ENCODE data around the gene RNF103.
"Not testable (repeated sequence)": the region's sequence is repeated elsewhere in the genome, so short reads cannot be mapped to it uniquely, and the experiment has no call there.

Gene RNF103, protein sequence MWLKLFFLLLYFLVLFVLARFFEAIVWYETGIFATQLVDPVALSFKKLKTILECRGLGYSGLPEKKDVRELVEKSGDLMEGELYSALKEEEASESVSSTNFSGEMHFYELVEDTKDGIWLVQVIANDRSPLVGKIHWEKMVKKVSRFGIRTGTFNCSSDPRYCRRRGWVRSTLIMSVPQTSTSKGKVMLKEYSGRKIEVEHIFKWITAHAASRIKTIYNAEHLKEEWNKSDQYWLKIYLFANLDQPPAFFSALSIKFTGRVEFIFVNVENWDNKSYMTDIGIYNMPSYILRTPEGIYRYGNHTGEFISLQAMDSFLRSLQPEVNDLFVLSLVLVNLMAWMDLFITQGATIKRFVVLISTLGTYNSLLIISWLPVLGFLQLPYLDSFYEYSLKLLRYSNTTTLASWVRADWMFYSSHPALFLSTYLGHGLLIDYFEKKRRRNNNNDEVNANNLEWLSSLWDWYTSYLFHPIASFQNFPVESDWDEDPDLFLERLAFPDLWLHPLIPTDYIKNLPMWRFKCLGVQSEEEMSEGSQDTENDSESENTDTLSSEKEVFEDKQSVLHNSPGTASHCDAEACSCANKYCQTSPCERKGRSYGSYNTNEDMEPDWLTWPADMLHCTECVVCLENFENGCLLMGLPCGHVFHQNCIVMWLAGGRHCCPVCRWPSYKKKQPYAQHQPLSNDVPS

DNA sequence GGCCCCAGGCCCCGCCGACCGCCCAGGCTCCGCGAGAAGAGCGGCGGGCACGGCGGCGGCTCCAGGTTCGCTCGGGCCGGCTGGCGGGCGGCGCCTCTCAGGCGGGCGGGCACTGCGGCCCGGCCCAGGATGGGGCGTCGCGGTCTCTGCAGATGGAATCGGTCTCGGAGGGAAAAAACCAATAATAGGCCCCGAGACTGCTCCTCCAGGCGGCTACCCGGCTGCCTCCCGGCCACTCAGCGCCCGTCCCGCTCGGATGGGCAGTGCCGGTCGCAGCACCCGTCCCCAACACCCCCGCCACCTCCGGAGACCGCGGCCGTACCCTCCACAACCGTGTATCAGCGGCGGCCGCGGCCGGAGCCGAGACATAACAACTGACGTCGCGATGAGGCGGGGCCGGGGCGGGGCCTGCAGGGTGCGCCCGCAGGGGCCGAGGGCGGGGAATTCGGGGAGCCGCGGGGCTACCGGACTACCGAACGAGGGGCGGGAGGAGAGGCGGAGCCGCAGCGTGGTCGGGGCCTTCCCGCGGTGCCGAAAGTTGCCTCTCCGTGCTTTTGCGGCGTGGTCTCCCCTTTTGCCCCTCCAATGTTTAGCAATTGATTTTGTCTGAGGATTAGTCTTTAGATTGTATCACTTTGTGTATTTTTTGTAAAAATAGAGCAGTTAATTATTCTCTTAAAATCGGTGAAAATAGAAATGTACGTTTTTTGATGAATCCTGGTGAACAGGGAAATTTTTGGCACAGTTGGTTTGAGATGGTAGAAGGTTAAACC lies at the start of gene RNF103:
TSS of gene RNF103 (minus strand) at position 372 of the 773 bp plus-strand sequence. CDS start 979 bp downstream, outside the sequence.
- peak; percentile 95 for DNase-seq

DNA sequence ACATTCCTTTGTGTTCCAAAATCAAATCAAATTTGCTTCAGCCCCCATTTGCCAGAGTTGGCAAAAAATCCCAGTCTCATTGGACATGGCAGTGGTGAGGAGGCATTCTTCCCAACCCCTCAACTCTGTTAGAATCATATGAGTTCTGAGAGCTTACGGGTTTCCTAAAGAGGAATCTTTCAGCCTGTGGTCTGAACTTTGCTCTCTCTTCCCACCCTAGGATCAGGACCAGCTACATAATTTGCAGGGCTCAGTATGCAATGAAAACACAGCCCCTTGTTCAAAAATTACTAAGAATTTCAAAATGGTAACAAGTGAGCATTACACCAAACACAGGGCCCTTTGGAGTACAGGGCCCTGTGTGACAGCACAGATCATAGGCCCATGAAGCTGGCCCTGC lies 49.3 kb upstream of the RNF103 start:
- no peak for DNase-seq

DNA sequence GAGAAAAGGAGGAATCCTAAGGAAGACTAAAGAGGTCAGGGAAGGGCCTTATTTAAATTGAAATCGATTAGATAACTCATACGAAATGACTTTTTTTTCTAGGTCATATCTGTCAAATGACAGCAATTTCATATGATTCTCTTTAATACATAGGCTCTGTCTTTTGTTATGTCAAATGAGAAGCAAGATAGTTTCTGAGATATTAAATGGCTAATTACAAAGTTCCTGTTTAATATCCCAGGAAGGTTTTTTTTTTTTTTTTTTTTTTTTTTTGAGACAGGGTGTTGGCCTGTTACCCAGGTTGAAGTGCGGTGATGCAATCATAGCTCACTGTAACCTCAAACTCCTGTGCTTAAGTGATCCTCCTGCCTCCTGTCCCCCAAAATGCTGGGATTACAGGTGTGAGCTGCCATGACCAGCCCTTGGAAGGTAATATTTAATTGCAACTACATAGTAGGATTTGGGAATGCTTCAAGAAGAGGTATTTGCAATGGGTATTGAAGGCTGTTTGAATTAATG lies 48.4 kb upstream of the RNF103 start:
- no peak for DNase-seq

DNA sequence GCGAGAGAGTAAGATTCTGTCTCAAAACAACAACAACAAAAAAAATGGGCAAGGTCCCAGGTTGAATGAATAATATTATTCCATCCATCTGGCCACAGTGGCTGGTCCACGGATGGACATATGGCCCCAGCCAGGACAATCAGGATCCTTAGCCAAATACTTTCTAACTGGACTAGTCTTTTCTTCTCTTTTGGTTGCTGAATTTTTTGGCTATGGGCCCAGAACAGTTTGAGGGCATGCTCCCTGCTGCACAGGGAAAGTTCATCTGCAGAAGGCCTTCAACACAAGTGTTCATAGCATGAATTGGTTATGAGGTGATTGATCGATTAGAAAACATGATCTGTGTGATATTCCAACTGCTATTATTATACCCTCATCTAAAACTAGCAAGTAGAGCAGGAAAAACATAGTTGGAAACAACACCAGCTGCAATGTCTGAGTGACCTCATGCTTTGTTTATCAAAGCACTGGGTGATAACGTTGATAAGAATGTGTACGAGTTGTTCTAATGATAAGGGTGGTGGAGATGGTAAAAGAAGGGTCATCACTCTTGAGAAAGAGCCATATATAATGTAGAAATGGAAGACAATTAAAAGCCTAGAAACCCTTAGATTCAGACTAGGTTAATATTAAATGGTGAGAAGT lies 47.8 kb upstream of the RNF103 start:
- DNase-seq = no peak

DNA sequence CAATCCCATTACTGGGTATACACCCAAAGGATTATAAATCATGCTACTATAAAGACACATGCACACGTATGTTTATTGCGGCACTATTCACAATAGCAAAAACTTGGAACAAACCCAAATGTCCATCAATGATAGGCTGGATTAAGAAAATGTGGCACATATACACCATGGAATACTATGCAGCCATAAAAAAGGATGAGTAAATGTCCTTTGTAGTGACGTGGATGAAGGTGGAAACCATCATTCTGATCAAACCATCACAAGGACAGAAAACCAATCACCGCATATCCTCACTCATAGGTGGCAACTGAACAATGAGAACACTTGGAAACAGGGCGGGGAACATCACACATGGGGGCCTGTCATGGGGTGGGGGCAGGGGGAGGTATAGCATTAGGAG lies 45.7 kb upstream of the RNF103 start:
- not testable (repeated sequence) for DNase-seq

DNA sequence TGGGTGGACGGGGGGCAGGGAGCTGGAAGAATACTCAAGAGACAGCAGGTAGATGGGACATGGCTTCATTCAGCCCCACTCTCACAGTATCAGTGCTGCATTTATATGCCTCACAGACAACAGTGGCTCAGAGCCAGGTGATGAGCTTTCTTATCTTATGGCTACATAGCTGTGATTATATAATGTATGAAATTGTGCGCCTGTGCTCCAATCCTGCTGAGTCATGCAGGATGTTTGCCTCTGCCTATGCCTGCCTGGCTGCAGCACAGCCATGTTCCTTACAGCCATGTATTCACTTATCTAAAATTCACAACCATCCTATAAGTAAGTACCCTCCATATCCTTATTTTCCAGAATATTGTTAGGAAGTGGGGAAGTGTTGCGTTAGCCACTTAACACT lies 37.7 kb upstream of the RNF103 start:
- no peak for DNase-seq

DNA sequence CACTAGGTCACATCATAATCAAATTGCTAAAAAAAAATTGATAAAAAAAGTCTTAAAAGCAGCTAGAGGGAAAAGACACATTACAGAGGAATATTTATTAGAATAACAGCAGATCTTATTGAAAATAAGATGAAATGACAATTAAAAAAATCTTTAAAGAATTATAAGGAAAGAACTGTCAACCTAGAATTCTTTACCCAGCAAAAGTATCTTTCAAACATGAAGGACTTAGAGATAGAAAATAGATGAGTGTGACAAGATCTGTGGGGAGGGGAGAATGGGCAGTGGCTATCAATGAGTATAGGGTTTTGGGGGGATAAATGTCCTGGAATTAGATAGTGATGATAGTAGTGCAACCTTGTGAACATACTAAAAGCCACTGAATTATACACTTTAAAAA lies 26.5 kb upstream of the RNF103 start:
- no peak for DNase-seq

DNA sequence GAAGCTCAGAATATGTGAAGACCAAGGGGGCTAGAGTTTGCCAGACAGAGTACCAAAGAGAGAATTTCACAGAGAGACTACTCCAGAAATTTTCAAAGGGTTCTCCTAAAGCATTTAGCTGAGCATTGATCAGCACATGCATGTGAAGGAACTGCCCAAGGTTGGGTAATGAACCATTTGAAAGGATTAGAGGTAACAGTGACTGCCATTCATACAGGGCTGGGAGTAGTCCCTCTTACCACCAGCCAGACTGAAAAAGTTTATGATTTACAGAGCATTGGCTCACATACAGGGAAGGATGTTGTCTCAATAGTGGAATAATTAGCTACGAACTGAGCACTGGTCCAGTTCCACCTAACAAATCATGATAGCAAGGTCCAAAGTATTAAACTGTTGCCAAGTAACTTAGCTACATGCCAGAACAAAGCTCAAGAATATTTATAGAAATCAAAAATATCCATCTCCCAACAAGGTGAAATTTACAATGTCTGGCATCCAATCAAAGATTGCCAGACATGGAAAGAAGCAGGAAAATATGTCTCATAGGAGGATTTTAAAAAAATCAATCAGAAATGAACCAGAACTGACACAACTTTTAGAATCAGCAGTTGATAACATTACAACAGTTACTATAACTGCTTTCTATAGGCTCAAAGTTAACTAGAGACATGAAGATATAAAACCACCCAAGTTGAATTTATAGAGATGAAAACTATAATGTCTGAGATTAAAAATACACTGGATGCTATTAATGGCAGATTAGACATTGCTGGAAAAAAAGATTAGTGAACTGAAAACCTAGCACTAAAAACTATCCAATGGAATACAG lies 25.7 kb upstream of the RNF103 start:
- DNase-seq = no peak

DNA sequence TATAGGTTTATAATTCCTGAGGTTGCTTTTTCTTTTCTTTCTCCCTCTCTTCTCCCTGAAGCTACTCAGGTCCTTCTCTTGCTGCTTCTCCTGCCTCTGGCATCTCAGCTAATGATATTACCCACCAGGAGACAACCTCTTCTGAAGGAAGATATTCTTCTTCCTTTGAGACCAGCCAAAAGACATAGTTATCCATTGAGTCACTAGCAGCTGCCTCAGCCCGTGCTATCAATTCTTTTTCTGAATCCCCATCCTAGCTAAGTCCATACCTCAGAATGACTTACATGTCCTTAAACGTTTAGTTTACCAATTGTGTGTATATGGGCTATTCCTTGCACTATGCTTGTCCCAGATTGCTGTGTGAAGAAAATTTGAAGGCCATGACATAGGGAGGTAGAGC lies 25.0 kb upstream of the RNF103 start:
- no peak for DNase-seq

DNA sequence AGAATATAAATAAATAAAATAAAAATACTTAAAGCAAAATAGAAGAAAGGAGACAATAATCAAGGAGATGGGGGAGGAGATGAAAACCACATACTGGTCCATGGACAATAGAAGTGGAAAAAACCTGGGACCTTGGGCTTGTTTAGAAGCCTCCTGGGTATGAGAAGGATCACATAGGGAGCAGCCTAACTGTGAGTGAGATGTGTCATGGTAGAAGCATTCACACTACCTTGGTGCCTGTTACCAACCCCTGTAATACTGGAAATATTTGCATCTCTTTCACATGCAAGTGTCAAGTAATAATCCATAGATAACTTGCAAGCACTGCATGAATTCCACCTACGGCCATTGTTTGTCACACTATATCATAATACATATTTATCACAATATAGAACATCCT lies 23.2 kb upstream of the RNF103 start:
- DNase-seq = no peak

DNA sequence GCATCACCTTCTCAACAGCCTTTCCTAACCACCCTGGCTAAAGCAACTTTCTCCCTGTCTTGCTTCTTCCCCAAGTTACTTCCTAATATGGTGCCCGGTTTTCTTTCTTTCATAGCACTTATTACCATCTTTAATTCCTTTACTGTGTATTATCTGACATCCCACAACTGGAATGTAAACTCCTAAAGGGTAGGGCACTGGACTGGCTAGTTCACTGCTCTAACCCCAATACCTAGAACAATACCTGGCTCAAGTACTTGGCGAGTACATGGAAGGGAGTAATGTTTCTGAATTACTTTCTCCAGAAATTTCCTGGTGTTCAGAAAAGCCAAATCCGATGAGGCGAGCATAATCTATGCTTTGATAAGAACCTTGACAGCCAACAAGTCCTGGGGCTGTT lies 22.7 kb upstream of the RNF103 start:
- no peak for DNase-seq

DNA sequence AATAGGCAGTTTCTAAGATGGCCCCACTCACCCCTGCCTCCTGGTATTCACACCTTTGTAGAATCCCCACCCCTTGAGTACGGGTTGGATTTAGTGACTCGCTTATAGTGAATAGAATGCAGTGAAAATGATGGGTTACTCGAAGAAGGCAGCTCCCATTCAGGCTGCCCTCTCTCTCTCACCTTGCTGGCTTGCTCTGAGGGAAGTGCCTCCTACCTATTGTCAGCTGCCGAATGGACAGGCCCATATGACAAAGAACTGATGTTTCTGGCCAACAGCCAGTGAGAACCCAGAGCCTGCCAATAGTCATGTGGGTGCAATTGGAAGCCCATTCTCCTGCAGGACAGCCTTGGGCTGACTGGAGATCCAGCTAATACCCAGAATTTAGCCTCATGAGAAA lies 22.1 kb upstream of the RNF103 start:
- DNase-seq = no peak

DNA sequence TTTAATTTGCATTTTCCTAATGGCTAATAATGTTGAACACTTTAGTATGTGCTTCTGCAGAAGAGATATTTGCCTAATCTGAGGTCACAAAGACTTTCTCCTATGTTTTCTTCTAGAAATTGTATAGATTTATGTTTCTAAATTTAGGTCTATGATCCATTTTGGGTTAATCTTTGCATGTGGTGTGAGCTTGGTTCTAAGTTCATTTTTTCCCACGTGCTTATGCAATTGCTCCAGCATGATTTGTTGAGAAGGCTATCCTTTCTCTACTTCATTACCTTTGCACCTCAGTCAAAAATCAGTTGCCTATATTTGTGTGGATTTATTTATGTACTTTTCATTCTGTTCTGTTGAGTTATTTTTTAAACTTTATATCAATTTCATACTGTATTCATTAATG lies 15.0 kb upstream of the RNF103 start:
- no peak for DNase-seq

DNA sequence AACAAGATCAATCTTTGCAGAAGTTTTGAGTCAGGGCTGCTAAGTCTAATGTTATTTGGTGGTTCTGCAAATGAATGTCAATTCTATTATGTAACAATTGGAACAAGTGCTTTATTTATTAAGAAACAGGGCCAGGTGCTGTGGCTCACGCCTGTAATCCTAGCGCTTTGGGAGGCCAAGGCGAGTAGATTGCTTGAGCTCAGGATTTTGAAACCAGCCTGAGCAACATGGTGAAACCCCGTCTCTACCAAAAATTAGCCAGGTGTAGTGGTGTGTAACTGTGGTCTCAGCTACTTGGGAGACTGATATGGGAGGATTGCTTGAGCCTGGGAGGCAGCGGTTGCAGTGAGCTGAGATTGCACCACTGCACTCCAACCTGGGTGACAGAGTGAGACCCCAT lies 13.2 kb upstream of the RNF103 start:
- no peak for DNase-seq

DNA sequence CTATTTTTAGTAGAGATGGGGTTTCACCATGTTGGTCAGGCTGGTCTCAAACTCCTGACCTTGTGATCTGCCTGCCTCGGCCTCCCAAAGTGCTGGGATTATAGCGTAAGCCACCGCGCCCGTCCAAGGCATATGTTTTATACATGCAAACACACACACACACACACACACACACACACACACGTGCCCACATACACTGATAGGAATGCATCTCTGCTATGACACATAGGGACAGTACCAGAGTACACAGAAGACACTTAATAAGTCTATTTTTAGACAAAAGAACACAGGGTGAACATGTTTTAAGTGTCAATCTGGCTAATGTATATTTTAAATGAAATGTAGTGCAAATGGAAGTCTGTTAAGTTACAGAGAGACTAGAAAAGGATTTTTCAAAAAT lies 10.7 kb upstream of the RNF103 start:
- DNase-seq = no peak

DNA sequence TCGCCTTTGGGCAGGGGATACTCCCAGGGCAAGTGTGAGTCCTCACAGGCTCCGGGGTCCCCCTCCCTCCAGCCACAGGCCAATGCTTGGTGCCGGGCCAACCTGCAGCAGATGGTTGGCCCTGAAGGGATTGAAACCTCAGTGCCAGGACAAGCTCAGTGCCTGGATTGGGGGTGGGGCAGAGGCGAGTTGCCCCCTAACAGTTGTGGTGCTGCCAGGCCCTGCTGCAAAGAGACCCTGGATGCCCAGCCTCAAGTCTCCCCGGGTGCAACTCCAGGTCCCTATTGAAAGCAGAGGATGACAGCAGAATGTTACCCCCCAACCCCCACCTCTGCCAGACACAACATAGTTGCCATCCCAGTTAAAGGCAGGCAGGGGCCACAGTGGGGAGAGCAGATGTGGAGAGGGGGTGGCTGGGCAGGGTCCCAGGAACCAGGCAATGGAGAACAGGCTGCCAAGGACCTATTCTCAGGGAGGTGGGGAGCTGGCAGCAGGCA lies 9.5 kb upstream of the RNF103 start:
- DNase-seq = no peak

DNA sequence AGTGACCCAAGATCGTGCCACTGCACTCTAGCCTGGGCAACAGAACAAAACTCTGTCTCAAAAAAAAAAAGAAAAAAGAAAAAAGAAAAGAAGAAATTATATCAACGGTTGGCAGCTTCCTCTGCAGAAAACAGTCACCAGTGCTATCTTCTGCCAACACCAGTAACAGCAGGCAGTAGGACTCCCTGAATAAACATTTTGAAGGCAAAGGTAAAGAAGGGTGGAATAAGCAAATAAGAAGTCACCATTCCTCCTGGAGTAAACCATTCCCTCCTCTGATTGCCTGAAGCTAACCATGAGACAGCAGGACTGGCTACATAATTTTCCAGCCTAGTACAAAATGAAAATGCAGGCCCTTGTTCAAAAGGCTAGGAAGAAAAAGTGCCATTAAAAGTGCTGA lies 9.0 kb upstream of the RNF103 start:
- no peak for DNase-seq

DNA sequence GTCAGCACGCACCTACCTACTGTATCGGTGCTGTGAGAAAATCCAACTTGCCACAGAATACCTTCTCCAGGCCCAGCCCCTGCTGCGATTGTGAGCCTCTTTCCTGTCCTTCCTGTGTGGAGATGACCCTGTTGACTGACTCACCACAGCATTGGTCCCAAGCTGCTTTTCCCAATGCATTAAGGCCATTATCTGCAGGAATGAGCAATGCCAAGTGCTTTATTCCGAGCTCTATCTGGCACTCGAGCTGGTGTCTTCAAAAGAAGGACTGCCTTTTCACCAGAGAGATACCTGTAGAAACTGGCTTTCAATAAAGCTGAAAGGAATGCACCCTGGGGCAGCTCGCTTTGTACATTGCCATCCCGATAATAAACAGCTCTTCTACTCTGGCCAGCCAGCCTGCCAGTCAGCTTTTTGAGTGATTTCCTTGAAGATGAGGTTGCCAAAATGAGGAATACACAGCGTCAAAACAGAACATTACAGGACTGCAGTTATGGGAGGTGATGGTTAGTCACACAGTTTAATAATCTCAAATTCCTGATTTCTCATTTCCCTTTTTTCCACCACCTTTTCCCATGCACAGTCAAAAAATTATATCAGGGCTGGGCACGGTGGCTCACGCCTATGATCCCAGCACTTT lies 8.3 kb upstream of the RNF103 start:
- no peak for DNase-seq

DNA sequence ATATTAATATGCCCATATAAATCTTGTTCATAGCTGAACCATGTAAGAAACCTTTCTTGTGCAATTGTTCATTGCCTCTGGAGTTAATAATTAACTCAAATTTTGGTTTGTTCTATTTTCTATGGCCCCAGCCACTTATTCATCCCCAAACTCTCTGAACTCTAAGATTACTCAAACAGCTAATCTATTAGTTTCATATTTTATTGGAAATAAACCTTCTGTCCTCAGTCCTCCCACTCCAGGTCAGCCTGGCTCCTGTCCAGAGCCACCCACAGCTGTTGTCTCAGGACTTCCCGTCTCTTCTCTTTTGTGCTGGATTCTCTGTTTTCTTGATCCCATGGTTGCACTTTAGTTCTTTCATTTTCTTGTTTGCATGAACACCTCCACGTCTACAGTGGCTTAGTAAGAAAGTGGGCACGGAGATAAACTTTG lies 4.4 kb upstream of the RNF103 start:
- peak; percentile 18 for DNase-seq

DNA sequence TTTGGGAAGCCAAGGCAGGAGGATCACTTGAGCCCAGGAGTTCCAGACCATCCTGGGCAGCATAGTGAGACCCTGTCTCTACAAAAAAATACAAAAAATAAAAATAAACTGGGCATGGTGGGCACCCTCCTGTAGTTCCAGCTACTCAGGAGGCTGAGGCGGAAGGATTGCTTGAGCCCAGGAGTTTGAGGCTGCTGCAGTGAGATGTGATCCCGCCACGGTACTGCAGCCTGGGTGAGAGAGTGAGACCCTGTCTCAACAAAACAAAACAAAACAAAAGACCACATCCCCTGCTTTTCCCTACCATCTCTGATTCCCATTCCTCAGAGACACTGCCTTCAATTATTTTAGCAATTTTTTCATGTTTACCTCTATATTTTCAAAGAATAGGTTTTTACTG lies 3.9 kb upstream of the RNF103 start:
- DNase-seq = no peak

DNA sequence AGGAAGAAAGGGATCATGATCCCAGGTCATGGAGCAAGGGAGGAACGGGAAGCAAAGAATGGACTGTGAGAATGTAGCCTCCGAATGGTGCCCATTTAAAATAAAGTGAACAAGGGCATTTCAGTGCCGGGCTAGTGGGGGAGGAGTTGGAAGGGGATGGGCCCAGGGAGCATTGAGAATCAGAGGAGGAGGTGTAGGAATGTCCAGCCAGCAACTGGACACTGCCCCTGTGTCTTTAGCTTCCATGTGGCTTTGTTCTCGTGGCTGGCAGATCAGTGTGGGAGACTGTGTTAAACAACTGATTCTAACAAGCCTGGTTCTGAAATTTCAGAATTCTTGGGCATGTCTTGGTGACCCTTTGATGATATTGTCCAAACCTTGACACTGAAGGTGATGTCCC lies 1.4 kb upstream of the RNF103 start:
- DNase-seq = no peak

DNA sequence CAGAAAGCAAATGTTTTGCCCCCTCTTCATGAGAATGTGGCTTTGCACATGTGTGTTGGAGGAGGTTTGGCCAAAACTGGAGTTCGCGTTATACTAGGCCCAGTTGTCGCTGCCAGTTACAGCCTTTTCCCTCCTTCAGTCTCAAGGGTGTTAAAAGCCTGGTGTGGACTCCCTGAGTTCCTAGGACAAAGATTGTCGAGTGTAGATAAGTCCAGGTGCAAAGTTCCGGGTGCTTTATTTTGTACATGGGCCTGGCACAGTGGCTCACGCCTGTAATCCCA lies 542 bp upstream of the RNF103 start:
- DNase-seq = no peak
